Measurements from ENCODE around the gene SRRD. TPM values are rescaled to one million over a fixed set of nuclear protein-coding genes. Genes with fewer than 3 reads are reported as not detected.

The SRRD gene
- total RNA-seq, 1 experiment from 2014 or later, result 25.1 TPM

DNA sequence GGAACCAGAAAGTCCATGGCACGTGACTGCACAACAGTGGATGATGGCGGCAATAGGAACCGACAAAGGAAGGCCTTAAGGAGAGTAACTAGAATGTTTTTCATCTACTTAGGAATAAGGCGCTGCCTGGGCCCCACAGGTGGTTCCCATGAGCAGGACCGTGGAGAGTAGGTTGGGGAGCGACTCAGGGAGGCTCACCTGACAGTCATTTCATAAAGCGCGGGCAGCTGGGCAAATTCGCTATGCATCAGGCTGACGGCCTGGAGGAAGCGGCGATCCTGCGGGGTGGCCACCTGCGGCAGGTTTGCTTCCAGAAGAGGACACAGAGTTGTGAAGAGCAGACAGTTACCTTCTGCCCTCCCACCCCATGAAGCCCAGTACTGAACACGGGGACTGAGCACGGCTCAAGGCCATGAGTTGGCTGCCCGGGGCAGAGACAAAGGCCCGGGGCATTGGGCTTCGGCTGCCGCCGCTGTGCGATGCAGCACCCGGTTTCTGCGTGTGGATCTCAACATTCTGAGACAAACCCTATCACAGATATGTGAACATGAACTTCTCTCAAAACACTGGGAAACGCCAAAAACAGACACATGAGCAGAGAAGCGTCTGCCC, 25.9 kb upstream of the SRRD start:
- Mint-ChIP-seq H3K27me3 (ENCODE audit: low read depth) (no peaks in the 10 kb centered on the region), H3K4me3 (no peak overlapping the region), H3K9me3 (no peaks in the 10 kb centered on the region), H3K27ac (no peak overlapping the region), H3K4me1 (peaks cover 4% of the 10 kb centered on the region; the same call in 1 of the 2 replicates), H3K36me3 (peaks cover 35% of the 10 kb centered on the region)
- CTCF ChIA-PET, result no interaction called here
- ATAC-seq (no peak), DNase-seq (ENCODE audit: low spot score) (no peak)
- TF ChIP-seq ZNF423 (CRISPR knock-in tag; IDR thresholded peaks at IDR 0.05) (no peak), ZNF263 (CRISPR knock-in tag; IDR thresholded peaks at IDR 0.05; ENCODE audit: low read depth) (no peak)
- TF ChIP-seq, protein P1, sequence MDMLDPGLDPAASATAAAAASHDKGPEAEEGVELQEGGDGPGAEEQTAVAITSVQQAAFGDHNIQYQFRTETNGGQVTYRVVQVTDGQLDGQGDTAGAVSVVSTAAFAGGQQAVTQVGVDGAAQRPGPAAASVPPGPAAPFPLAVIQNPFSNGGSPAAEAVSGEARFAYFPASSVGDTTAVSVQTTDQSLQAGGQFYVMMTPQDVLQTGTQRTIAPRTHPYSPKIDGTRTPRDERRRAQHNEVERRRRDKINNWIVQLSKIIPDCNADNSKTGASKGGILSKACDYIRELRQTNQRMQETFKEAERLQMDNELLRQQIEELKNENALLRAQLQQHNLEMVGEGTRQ (CRISPR knock-in tag; IDR thresholded peaks at IDR 0.05), result no peak
- POLR2A ChIA-PET, result no interaction called here

DNA sequence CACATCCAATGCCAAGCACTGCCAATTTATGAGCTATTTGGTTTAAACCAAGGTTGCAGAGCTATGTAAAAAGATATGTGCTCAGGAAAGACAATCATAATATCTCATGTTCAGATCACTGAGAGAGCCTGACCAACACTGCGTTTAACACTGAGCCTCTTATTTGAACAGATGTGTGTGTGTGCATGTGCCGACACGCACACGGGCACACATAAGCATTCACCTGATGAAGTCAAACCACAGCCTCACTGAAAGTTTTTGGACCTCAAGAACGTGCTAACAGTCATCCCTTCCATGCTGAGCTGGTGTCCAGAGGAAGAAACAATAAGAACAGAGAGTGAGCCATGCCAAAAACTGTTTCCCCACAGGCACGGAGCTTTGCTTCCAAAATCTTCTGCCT, 23.5 kb upstream of the SRRD start:
- ATAC-seq (no peak), DNase-seq (ENCODE audit: low spot score) (no peak)
- no peak for TF ChIP-seq FOXJ3 (CRISPR knock-in tag; IDR thresholded peaks at IDR 0.05; ENCODE audit: borderline replicate concordance)
- TF ChIP-seq, protein P2, sequence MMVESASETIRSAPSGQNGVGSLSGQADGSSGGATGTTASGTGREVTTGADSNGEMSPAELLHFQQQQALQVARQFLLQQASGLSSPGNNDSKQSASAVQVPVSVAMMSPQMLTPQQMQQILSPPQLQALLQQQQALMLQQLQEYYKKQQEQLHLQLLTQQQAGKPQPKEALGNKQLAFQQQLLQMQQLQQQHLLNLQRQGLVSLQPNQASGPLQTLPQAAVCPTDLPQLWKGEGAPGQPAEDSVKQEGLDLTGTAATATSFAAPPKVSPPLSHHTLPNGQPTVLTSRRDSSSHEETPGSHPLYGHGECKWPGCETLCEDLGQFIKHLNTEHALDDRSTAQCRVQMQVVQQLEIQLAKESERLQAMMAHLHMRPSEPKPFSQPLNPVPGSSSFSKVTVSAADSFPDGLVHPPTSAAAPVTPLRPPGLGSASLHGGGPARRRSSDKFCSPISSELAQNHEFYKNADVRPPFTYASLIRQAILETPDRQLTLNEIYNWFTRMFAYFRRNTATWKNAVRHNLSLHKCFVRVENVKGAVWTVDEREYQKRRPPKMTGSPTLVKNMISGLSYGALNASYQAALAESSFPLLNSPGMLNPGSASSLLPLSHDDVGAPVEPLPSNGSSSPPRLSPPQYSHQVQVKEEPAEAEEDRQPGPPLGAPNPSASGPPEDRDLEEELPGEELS (CRISPR knock-in tag; IDR thresholded peaks at IDR 0.05), result no peak
- TF ChIP-seq ZNF219 (CRISPR knock-in tag; IDR thresholded peaks at IDR 0.05; ENCODE audit: borderline replicate concordance), result no peak
- no peak for TF ChIP-seq GRHL2 (CRISPR knock-in tag; IDR thresholded peaks at IDR 0.05; ENCODE audit: insufficient replicate concordance, severe bottlenecking)
- TF ChIP-seq, protein P3, sequence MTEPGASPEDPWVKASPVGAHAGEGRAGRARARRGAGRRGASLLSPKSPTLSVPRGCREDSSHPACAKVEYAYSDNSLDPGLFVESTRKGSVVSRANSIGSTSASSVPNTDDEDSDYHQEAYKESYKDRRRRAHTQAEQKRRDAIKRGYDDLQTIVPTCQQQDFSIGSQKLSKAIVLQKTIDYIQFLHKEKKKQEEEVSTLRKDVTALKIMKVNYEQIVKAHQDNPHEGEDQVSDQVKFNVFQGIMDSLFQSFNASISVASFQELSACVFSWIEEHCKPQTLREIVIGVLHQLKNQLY (CRISPR knock-in tag; IDR thresholded peaks at IDR 0.05), result no peak
- TF ChIP-seq, protein P4, sequence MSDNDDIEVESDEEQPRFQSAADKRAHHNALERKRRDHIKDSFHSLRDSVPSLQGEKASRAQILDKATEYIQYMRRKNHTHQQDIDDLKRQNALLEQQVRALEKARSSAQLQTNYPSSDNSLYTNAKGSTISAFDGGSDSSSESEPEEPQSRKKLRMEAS (CRISPR knock-in tag; IDR thresholded peaks at IDR 0.05), result no peak
- no peak for TF ChIP-seq CREM (CRISPR knock-in tag; IDR thresholded peaks at IDR 0.05)
- no peak for TF ChIP-seq MYBL2 (CRISPR knock-in tag; IDR thresholded peaks at IDR 0.05)
- TF ChIP-seq NR1H2 (CRISPR knock-in tag; IDR thresholded peaks at IDR 0.05), result no peak
- TF ChIP-seq, protein P5, sequence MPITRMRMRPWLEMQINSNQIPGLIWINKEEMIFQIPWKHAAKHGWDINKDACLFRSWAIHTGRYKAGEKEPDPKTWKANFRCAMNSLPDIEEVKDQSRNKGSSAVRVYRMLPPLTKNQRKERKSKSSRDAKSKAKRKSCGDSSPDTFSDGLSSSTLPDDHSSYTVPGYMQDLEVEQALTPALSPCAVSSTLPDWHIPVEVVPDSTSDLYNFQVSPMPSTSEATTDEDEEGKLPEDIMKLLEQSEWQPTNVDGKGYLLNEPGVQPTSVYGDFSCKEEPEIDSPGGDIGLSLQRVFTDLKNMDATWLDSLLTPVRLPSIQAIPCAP (CRISPR knock-in tag; IDR thresholded peaks at IDR 0.05), result no peak
- no peak for TF ChIP-seq ESRRA (CRISPR knock-in tag; IDR thresholded peaks at IDR 0.05; ENCODE audit: borderline replicate concordance)
- TF ChIP-seq, protein P6, sequence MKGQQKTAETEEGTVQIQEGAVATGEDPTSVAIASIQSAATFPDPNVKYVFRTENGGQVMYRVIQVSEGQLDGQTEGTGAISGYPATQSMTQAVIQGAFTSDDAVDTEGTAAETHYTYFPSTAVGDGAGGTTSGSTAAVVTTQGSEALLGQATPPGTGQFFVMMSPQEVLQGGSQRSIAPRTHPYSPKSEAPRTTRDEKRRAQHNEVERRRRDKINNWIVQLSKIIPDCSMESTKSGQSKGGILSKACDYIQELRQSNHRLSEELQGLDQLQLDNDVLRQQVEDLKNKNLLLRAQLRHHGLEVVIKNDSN (CRISPR knock-in tag; IDR thresholded peaks at IDR 0.05), result no peak
- no peak for TF ChIP-seq JUN (CRISPR knock-in tag; IDR thresholded peaks at IDR 0.05)
- H3K27ac Mint-ChIP-seq, result no peak overlapping the region
- H3K4me1 Mint-ChIP-seq, result peaks cover 4% of the 10 kb centered on the region; the same call in 1 of the 2 replicates
- H3K9me3 Mint-ChIP-seq, result no peaks in the 10 kb centered on the region
- no peaks in the 10 kb centered on the region for H3K27me3 Mint-ChIP-seq (ENCODE audit: low read depth)
- ChIA-PET CTCF (interaction anchor here (0.9 to 5.0 kb wide), 7 partner anchors 13 to 94 kb away, joined by 3 to 69 read pairs (median 11); partner anchors contain the start of genes HPS4 and SRRD), POLR2A (no interaction called here)
- H3K36me3 Mint-ChIP-seq, result peaks cover 44% of the 10 kb centered on the region
- no peak overlapping the region for H3K4me3 Mint-ChIP-seq
